Diencephalon (tissue), 1 donor: Measurements from ENCODE around the gene C12orf57. TPM values are rescaled to one million over a fixed set of nuclear protein-coding genes. Genes with fewer than 3 reads are reported as not detected.

Experiments
- small RNA-seq: library from RNA; depleted of rRNA; stranded (forward); fragments of <200 nt; gene quantifications from one replicate; pipeline ENCODE3, GENCODE V24; 2014
- total RNA-seq: library from RNA; depleted of rRNA; stranded (reverse); fragments of >200 nt; gene quantifications from one replicate; pipeline ENCODE4 v1.2.3, GENCODE V29; 2014

Gene C12orf57, protein sequence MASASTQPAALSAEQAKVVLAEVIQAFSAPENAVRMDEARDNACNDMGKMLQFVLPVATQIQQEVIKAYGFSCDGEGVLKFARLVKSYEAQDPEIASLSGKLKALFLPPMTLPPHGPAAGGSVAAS
- 203 TPM for total RNA-seq

GRCh38 chr12:6943722-6944380 lies at the start of gene C12orf57, which contains the start of gene RNU7-1:
TSS of gene C12orf57 (plus strand) at chr12:6944022. CDS start at chr12:6944122, 100 bp downstream.
TSS of gene RNU7-1 (plus strand) at chr12:6943816.

GRCh38 chr12:6904280-6905276 lies 39.2 kb upstream of the C12orf57 start, which contains the start of gene LRRC23:
TSS of gene LRRC23 (plus strand) at chr12:6904822. CDS start at chr12:6905634, 812 bp downstream.

DNA sequence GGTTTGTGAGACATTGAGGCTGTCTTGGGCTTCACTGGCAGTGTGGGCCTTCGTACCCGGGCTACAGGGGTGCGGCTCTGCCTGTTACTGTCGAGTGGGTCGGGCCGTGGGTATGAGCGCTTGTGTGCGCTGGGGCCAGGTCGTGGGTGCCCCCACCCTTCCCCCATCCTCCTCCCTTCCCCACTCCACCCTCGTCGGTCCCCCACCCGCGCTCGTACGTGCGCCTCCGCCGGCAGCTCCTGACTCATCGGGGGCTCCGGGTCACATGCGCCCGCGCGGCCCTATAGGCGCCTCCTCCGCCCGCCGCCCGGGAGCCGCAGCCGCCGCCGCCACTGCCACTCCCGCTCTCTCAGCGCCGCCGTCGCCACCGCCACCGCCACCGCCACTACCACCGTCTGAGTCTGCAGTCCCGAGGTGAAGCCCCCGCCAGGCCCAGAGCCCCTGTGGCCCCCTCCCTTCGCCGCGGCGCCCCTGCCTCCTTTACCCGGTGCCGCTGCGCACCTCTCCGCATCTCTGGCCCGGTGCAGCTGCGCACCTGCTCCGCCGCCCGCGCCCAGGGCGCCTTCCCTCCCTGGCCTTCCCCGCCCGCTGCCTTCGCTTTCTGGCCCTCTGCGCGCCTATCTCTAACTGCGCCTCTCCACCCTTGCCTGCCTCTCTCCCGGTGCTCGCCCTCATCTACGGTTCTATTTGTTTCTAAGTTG lies 29.4 kb upstream of the C12orf57 start, which contains the start of gene ENO2:
Gene ENO2, plus strand, starts transcription at position 335 of the 701 bp plus-strand sequence. CDS start 1,253 bp downstream, outside the sequence.

GRCh38 chr12:6927379-6928021 lies 16.3 kb upstream of the C12orf57 start, which contains the start of gene ATN1:
TSS of gene ATN1 (plus strand) at chr12:6927959. CDS start at chr12:6934002, 6,043 bp downstream.

GRCh38 chr12:6950811-6951540 lies 7.2 kb downstream of the C12orf57 start, which contains the start of gene PTPN6:
TSS of gene PTPN6 (plus strand) at chr12:6951356. CDS start at chr12:6951513, 157 bp downstream.

Small RNA genes lying within 50 kb of the gene (small RNA-seq; reads per million reads assigned to genes)
- gene MIR141 (not detected), gene MIR200C (0.10 reads per million), gene RNU7-1 (not detected), gene SCARNA12 (0.67 reads per million, percentile 66 among the genes with 10 or more reads in this experiment)

Other genes starting within 250 kb of the C12orf57 start
- gene PIANP, start 243.2 kb upstream of the C12orf57 start, total RNA-seq: 4.4 TPM
- 41.5 TPM for gene COPS7A, start 220.0 kb upstream of the C12orf57 start, total RNA-seq
- gene MLF2, start 190.9 kb upstream of the C12orf57 start, total RNA-seq: 104 TPM
- 84.2 TPM for gene PTMS, start 177.7 kb upstream of the C12orf57 start, total RNA-seq
- gene LAG3, start 171.5 kb upstream of the C12orf57 start, total RNA-seq: not detected
- gene CD4, start 154.5 kb upstream of the C12orf57 start, total RNA-seq: 4.8 TPM
- 87.9 TPM for gene GPR162, start 122.2 kb upstream of the C12orf57 start, total RNA-seq
- gene P3H3, start 115.6 kb upstream of the C12orf57 start, total RNA-seq: 15.0 TPM
- 3.2 TPM for gene GNB3, start 103.1 kb upstream of the C12orf57 start, total RNA-seq
- gene CDCA3, start 92.7 kb upstream of the C12orf57 start, total RNA-seq: 6.2 TPM
- 91.1 TPM for gene USP5, start 91.9 kb upstream of the C12orf57 start, total RNA-seq
- 349 TPM for gene TPI1, start 76.5 kb upstream of the C12orf57 start, total RNA-seq
- gene SPSB2, start 70.7 kb upstream of the C12orf57 start, total RNA-seq: 2.3 TPM
- gene LRRC23, start 39.2 kb upstream of the C12orf57 start, total RNA-seq: 27.7 TPM
- 308 TPM for gene ENO2, start 29.4 kb upstream of the C12orf57 start, total RNA-seq
- 13.1 TPM for gene ATN1, start 16.1 kb upstream of the C12orf57 start, total RNA-seq
- gene RNU7-1, start 206 bp upstream of the C12orf57 start, total RNA-seq: not detected
- 5.8 TPM for gene PTPN6, start 7.3 kb downstream of the C12orf57 start, total RNA-seq
- 100 TPM for gene PHB2, start 26.6 kb downstream of the C12orf57 start, total RNA-seq
- gene EMG1, start 26.9 kb downstream of the C12orf57 start, total RNA-seq: 20.8 TPM
- 13.8 TPM for gene LPCAT3, start 74.5 kb downstream of the C12orf57 start, total RNA-seq
- gene C1S, start 116.7 kb downstream of the C12orf57 start, total RNA-seq: 13.1 TPM
- gene C1R, start 148.4 kb downstream of the C12orf57 start, total RNA-seq: 6.7 TPM
- 4.6 TPM for gene C1RL, start 165.2 kb downstream of the C12orf57 start, total RNA-seq
- gene RBP5, start 184.9 kb downstream of the C12orf57 start, total RNA-seq: 0.46 TPM
- gene CLSTN3, start 186.3 kb downstream of the C12orf57 start, total RNA-seq: 184 TPM
- gene PEX5, start 245.7 kb downstream of the C12orf57 start, total RNA-seq: 58.1 TPM